NOMO-1 (cell line): ENCODE measurements around the gene CCR5AS.
A peak's percentile ranks its signal among the peaks of the same experiment; 100 is the strongest.
"Not testable (repeated sequence)": the region's sequence is repeated elsewhere in the genome, so short reads cannot be mapped to it uniquely, and the experiment has no call there.

Source experiments
- DNase-seq, 2 experiments: peaks; one replicate each; lab custom pipeline; 2025; ENCODE audit not compliant: unreplicated experiment in 2 of 2; lab: John Stamatoyannopoulos, UW

CCR5AS gene

DNA sequence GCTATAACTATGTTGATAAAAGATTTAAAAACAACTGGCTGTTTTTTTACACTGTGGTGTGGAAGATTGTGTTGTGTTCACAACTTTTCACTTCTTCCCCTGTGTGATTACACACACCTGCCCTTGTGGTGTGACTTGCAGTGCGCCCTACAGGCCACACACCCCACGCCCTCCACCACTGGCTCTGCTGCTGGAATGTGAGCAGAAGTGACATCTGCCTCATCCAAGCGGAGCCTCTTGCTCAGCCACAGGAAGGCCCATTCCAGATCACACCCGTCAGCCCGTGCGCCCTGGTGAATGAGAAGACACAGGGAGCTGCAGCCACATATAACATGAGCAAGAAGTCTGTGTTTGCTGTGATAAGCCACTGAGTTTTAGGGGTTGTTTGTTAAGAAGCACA, 46.0 kb downstream of the CCR5AS start:
- peak in 1 of 2 experiments; percentile 33 for DNase-seq

DNA sequence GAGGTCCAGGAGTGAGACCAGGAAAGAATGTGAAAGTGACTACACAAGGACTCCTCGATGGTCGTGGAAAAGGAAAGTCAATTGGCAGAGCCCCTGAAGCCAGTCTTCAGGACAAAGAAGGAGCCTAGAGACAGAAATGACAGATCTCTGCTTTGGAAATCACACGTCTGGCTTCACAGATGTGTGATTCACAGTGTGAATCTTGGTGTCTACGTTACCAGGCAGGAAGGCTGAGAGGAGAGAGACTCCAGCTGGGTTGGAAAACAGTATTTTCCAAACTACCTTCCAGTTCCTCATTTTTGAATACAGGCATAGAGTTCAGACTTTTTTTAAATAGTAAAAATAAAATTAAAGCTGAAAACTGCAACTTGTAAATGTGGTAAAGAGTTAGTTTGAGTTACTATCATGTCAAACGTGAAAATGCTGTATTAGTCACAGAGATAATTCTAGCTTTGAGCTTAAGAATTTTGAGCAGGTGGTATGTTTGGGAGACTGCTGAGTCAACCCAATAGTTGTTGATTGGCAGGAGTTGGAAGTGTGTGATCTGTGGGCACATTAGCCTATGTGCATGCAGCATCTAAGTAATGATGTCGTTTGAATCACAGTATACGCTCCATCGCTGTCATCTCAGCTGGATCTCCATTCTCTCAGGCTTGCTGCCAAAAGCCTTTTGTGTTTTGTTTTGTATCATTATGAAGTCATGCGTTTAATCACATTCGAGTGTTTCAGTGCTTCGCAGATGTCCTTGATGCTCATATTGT, 47.0 kb downstream of the CCR5AS start:
- peak in 1 of 2 experiments; percentile 10 for DNase-seq

- no peak for DNase-seq
These were observed 48.4 kb downstream of the CCR5AS start for GRCh38 chr3:46358466-46358865.

GRCh38 chr3:46356909-46357308, 50.0 kb downstream of the CCR5AS start:
- DNase-seq = no peak

DNA sequence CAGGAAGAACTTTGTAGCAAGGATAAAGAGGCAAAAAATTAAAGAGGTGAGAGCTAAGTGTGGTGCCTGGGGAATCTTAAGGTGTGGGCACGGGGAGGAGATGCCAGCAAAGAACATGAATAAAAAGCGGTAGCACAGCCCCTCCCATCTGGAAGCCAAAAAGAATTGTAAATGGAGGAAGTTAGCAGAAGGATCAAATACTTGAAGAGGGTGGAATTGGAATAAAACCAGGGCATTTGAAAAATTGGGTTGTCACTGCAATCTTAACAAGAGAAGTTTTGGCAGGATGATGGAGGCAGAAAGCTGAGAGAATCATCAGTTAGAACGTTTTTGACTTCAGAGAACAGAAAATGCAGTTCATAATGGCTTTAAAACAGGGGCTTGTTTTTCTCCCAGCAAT, 50.6 kb downstream of the CCR5AS start:
- no peak for DNase-seq

- DNase-seq = no peak
These were observed 51.9 kb downstream of the CCR5AS start for GRCh38 chr3:46354984-46355383.

DNA sequence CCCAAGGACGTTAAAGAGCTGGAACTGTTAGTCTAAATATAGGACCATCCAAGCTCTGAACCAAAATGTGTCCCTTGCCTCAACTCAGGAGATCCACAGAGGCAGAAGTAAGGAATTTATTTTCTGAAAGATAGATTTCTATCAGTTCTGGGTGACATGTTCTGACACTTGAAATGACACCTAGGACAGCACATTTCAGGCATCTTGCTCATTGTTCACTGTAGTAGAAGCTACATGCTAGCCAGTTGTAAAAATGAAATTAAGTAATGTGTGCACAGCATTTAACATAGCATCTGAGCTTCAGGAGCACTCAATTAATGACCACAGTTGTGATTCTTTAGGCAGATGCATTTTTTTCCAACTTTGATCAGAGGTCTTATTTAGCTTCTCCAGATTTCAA, 52.4 kb downstream of the CCR5AS start:
- peak in 1 of 2 experiments; percentile 35 for DNase-seq

DNA sequence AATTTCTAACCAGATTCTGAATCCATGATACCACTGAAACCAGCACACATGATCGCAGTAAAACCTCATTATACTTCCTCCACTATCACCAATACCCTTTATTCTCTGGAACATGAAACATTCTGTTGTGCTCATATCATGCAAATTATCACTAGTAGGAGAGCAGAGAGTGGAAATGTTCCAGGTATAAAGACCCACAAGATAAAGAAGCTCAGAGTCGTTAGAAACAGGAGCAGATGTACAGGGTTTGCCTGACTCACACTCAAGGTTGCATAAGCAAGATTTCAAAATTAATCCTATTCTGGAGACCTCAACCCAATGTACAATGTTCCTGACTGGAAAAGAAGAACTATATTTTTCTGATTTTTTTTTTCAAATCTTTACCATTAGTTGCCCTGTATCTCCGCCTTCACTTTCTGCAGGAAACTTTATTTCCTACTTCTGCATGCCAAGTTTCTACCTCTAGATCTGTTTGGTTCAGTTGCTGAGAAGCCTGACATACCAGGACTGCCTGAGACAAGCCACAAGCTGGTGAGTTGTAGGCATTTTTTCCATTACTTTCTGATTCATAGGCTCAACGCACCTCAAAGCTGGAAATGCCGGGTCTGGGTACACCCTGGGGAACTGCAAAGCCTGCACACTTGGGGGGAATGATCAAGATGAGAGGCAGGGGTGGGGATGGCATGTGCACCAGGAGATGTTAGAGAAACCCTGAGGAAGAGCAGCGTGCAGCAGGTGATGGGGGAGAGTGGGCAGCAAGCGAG, 53.0 kb downstream of the CCR5AS start, which contains the start of gene CCR2:
CCR2 (plus strand) TSS at position 465 of the 764 bp plus-strand sequence. CDS start 3,417 bp downstream, outside the sequence.
- DNase-seq = peak; percentile 35 to 70

- DNase-seq = no peak
These were observed 53.8 kb downstream of the CCR5AS start for GRCh38 chr3:46353090-46353489.

GRCh38 chr3:46351646-46352045, 55.2 kb downstream of the CCR5AS start:
- no peak for DNase-seq

DNA sequence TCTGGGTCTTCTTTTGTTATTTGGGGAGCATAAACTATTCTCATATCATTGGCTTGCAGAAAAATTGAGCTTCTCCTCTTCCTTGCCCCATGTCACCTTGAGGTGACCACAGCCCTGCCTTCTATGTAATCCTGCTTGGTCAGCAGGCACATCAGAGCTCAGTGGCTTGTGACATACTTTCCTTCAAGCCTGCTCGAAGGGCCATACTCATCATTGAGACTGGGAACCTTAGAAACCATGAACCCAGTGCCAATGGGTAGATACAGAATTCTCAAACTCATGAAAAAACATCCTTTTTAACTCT, 56.7 kb downstream of the CCR5AS start:
- DNase-seq = peak in 1 of 2 experiments; percentile 67

GRCh38 chr3:46349484-46350261, 57.2 kb downstream of the CCR5AS start:
- DNase-seq = peak; percentile 55 to 69

DNA sequence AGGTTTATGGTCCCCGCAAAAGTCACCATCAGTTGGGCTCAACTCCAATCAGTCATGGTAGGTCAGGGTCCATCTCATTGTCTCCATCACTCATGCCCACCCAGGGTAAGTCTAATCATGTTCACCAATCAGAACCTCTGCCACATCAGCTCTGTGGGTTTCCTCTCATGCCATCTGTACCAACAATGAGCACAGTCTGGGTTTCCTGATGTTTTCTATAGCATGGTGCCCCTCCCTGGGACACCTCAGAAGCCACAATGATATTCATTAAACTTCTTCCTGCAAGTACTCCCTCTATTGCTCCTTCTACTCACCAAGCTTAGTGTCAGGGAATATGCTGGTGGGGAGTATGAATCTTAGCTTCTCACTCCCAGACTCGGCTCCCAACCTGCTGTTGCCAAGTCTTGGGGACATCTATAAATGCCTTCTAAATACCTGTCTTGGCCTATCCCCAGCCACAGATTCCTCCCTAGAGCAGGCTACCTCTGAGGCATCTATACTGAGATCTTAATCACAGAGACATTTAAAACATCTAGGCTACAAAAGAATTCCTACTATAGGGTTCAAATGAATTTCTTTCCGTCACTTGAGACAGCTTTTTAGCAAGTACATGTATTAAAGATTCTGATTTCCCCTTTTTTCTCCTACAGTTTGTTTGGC, 57.9 kb downstream of the CCR5AS start:
- no peak for DNase-seq

- no peak for DNase-seq
These were observed 62.4 kb downstream of the CCR5AS start for GRCh38 chr3:46344476-46344875.

DNA sequence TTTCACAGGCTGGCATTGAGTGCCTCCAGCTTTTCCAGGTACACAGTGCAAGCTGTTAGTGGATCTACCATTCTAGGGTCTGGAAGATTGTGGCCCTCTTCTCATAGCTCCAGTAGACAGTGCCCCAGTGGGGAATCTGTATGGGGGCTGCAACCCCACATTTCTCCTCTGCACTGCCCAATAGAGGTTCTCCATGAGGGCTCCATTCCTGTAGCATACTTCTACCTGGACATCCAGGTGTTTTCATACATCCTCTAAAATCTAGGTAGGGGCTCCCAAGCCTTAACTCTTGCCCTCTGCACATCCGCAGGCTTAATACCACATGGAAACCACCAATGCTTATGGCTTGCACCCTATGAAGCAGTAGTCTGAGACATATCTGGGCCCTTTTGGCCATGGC, 68.0 kb downstream of the CCR5AS start:
- DNase-seq = no peak

- DNase-seq = no peak
These were observed 69.0 kb downstream of the CCR5AS start for GRCh38 chr3:46337911-46338310.

DNA sequence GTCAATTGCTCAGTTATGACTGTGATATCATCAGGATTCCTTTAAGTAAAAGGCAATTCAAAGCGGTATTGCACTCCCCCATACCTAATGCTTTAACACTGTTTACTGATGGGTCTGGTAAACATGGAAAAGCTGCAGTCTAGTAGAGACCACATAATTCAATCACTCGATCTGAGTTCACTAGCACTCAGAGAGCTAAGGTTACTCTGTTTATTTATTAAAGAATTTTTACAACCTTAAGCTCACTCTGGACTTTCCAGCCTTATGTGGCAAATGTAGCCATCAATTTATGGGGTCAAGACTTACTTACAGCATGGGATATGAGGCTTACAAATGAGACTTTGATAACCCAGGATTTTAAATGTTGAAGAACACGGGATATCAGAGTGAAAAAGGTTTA, 71.3 kb downstream of the CCR5AS start:
- DNase-seq = no peak

- DNase-seq = no peak
These were observed 72.0 kb downstream of the CCR5AS start for GRCh38 chr3:46334741-46335478.

- not testable (repeated sequence) for DNase-seq
These were observed 76.2 kb downstream of the CCR5AS start for GRCh38 chr3:46330676-46331075.

DNA sequence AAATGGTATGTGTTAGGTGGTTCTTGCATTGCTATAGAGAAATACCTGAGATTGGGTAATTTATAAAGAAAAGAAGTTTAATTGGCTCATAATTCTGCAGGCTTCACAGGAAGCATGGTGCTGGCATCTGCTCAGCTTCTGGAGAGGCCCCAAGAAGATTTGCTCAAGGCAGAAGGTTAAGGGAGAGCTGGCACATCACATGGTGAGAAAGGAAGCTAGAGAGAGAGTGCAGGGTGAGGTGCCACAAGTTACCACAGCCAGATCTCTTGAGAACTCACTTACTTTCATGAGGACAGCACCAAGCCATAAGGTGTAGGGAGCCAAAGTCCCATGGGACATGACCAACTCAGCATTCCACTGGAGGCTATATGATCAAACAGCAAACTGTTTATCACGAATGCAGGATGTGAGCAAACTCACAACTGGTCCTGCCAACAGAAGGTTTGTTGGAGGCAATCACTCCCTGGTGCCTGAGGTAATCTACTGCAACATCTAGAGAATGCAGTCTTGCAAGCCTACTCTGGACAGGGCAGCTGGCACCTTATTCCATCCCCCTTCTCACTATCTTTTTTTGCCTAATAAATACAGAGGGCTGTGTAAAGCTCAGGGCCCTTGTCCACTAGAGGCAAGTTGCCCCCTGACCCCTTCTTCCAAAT, 81.1 kb downstream of the CCR5AS start:
- DNase-seq = no peak
